Endodermal cell (in vitro differentiated cells): ENCODE results near the gene CHRNA10. TPM values are rescaled to one million over a fixed set of nuclear protein-coding genes. Genes with fewer than 3 reads are reported as not detected.

Experiments
- DNase-seq: peaks from one replicate; pipeline ENCODE4 v3.0.0-alpha.2; 2017
- H3K27ac ChIP-seq: 2 replicates; pipeline ENCODE4 v1.5.1; 2013; ENCODE audit warnings: mild to moderate bottlenecking, low read depth, low read length, moderate library complexity
- H3K27me3 ChIP-seq: 2 replicates; pipeline ENCODE4 v1.6.1; 2013; ENCODE audit warnings: mild to moderate bottlenecking, low read length, moderate library complexity; ENCODE audit not compliant: insufficient read depth, control insufficient read depth, poor library complexity, severe bottlenecking
- H3K36me3 ChIP-seq: 2 replicates; pipeline ENCODE4 v1.7.0; 2013; ENCODE audit warnings: mild to moderate bottlenecking, low read length, moderate library complexity; ENCODE audit not compliant: control insufficient read depth, insufficient read depth
- H3K4me1 ChIP-seq: one replicate; pipeline ENCODE4 v1.7.0; 2013; ENCODE audit warnings: low read length; ENCODE audit not compliant: control insufficient read depth, insufficient read depth
- H3K4me3 ChIP-seq: 2 replicates; pipeline ENCODE4 v1.5.1; 2013; ENCODE audit warnings: mild to moderate bottlenecking, low read length, moderate library complexity
- H3K9ac ChIP-seq: 2 replicates; pipeline ENCODE4 v1.6.1; 2013; ENCODE audit warnings: mild to moderate bottlenecking, low read length, moderate library complexity; ENCODE audit not compliant: poor library complexity, severe bottlenecking; ENCODE audit errors: extremely low read depth
- H3K9me3 ChIP-seq: 2 replicates; pipeline ENCODE4 v1.6.1; 2013; ENCODE audit warnings: mild to moderate bottlenecking, low read length, moderate library complexity; ENCODE audit not compliant: control insufficient read depth
- H3K27ac Mint-ChIP-seq: 2 replicates; pipeline ENCODE4 v1.8.0; 2020; ENCODE audit warnings: mixed read lengths
- H3K27me3 Mint-ChIP-seq: 2 replicates; pipeline ENCODE4 v1.8.0; 2021; ENCODE audit warnings: mild to moderate bottlenecking, mixed read lengths; ENCODE audit not compliant: insufficient read depth
- H3K36me3 Mint-ChIP-seq: 2 replicates; pipeline ENCODE4 v1.8.0; 2020; ENCODE audit warnings: low read depth, mixed read lengths
- H3K4me1 Mint-ChIP-seq: 2 replicates; pipeline ENCODE4 v1.8.0; 2020; ENCODE audit warnings: mixed read lengths
- H3K4me3 Mint-ChIP-seq: 2 replicates; pipeline ENCODE4 v1.8.0; 2020; ENCODE audit warnings: mild to moderate bottlenecking, moderate library complexity, mixed read lengths
- H3K9me3 Mint-ChIP-seq: 2 replicates; pipeline ENCODE4 v1.8.0; 2020; ENCODE audit warnings: mild to moderate bottlenecking, mixed read lengths
- CTCF ChIP-seq: fragments of 200-600 bp; sonication (generic); conservative IDR thresholded peaks from 2 replicates; pipeline ENCODE4 v1.5.0; 2021; ENCODE audit warnings: antibody characterized with exemption, mild to moderate bottlenecking
- WGBS, 2 experiments: methylation state at CpG; one replicate each; pipeline versions ENCODE4 v1.1.5 to v1.1.7; 2013; ENCODE audit warnings: missing lambda C conversion rate in 2 of 2, mixed read lengths in 1 of 2; ENCODE audit not compliant: insufficient coverage in 1 of 2, insufficient read length in 1 of 2; 5-methylcytosine and 5-hydroxymethylcytosine counted together
- total RNA-seq, 2 donors: library from RNA; stranded (reverse); fragmentation: NEBNext Ultra II Directional in 1 of 2; extraction: Animal tissue kit (Norgen Biotek cat#: 25700) in 1 of 2; gene quantifications; 2 replicates in 1 of 2; 3 replicates in 1 of 2; pipeline ENCODE4 v1.2.1, GENCODE V29; 2021

Gene CHRNA10
- total RNA-seq, 2 donors from 2014 or later = 1.8 TPM

GRCh38 chr11:3623121-3623520 lies 48.1 kb downstream of the CHRNA10 start:
- Mint-ChIP-seq H3K27me3 (peaks cover 16% of the 10 kb centered on the region), H3K36me3 (no peaks in the 10 kb centered on the region), H3K9me3 (no peaks in the 10 kb centered on the region), H3K4me3 (no peak overlapping the region), H3K27ac (no peak overlapping the region), H3K4me1 (peaks cover 6% of the 10 kb centered on the region)
- H3K9me3 ChIP-seq = no peaks in the 10 kb centered on the region
- no peak for TF ChIP-seq CTCF
- H3K9ac ChIP-seq = no peak overlapping the region
- WGBS, 2 experiments = 94 to 95% methylated on average over 4 to 5 of the region's 5 CpGs
- DNase-seq = no peak
- H3K27me3 ChIP-seq = no peaks in the 10 kb centered on the region
- H3K4me3 ChIP-seq = no peak overlapping the region
- H3K4me1 ChIP-seq = no peaks in the 10 kb centered on the region
- no peak overlapping the region for H3K27ac ChIP-seq
- H3K36me3 ChIP-seq = no peaks in the 10 kb centered on the region

- Mint-ChIP-seq H3K4me3 (no peak overlapping the region), H3K27me3 (peaks cover 22% of the 10 kb centered on the region), H3K4me1 (peaks cover 6% of the 10 kb centered on the region), H3K27ac (no peak overlapping the region), H3K36me3 (no peaks in the 10 kb centered on the region), H3K9me3 (no peaks in the 10 kb centered on the region)
- Histone ChIP-seq H3K4me3 (no peak overlapping the region), H3K4me1 (no peaks in the 10 kb centered on the region), H3K9ac (no peak overlapping the region), H3K27ac (no peak overlapping the region), H3K9me3 (no peaks in the 10 kb centered on the region), H3K36me3 (no peaks in the 10 kb centered on the region), H3K27me3 (no peaks in the 10 kb centered on the region)
- 83 to 100% methylated on average over 1 to 4 of the region's 4 CpGs for WGBS, 2 experiments
- TF ChIP-seq CTCF = no peak
- DNase-seq = peak; percentile 49
Measured at GRCh38 chr11:3622521-3622920, 48.7 kb downstream of the CHRNA10 start.

- Histone ChIP-seq H3K9ac (no peak overlapping the region), H3K27me3 (peaks cover 8% of the 10 kb centered on the region), H3K9me3 (no peaks in the 10 kb centered on the region), H3K36me3 (no peaks in the 10 kb centered on the region), H3K4me1 (no peaks in the 10 kb centered on the region), H3K27ac (no peak overlapping the region), H3K4me3 (no peak overlapping the region)
- H3K36me3 Mint-ChIP-seq = no peaks in the 10 kb centered on the region
- H3K9me3 Mint-ChIP-seq = no peaks in the 10 kb centered on the region
- TF ChIP-seq CTCF = no peak
- H3K4me3 Mint-ChIP-seq = no peak overlapping the region
- peaks cover 52% of the 10 kb centered on the region for H3K27me3 Mint-ChIP-seq
- peaks cover 24% of the 10 kb centered on the region for H3K4me1 Mint-ChIP-seq
- DNase-seq = peak; percentile 39
- 93 to 94% methylated on average over 6 to 8 of the region's 8 CpGs for WGBS, 2 experiments
- no peak overlapping the region for H3K27ac Mint-ChIP-seq
Measured at GRCh38 chr11:3617990-3618389, 53.2 kb downstream of the CHRNA10 start.
